SU-DHL-6 (cell line): ENCODE data around the gene TUBA3E.
"Not testable (repeated sequence)": the region's sequence is repeated elsewhere in the genome, so short reads cannot be mapped to it uniquely, and the experiment has no call there.

Experiments used
- EZH2phosphoT487 ChIP-seq: fragments of 200-600 bp; sonication (generic), shearing (Covaris generic); conservative IDR thresholded peaks from 2 replicates; pipeline ENCODE4 v1.6.1; 2018; ENCODE audit warnings: mild to moderate bottlenecking, antibody characterized with exemption, low read length, moderate library complexity, mixed read lengths
- TF ChIP-seq, protein P1 (sequence below): fragments of 200-600 bp; sonication (generic); IDR thresholded peaks from one replicate; pipeline ENCODE4 v1.5.1; 2017; ENCODE audit warnings: antibody characterized with exemption, mild to moderate bottlenecking, low read length, moderate library complexity; ENCODE audit not compliant: insufficient read depth, poor library complexity, severe bottlenecking

DNA sequence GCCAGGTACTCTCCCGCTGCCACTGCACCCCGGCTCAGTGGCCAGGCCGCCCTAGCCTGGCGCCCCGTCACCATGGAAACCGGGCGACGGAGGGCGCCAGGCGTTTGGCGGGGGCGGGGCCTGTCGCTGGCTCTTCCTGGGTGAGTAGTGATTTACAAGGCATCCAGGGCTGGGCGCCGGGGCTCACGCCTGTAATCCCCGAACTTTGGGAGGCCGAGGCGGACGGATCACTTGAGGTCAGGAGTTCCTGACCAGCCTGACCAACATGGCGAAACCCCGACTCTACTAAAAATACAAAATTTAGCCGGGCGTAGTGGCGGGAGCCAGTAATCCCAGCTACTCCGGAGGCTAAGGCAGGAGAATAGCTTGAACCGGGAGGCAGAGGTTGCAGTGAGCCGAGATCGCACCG is 53.2 kb downstream of the TUBA3E start, which contains the start of gene CCDC74B:
- TF ChIP-seq, protein P1, sequence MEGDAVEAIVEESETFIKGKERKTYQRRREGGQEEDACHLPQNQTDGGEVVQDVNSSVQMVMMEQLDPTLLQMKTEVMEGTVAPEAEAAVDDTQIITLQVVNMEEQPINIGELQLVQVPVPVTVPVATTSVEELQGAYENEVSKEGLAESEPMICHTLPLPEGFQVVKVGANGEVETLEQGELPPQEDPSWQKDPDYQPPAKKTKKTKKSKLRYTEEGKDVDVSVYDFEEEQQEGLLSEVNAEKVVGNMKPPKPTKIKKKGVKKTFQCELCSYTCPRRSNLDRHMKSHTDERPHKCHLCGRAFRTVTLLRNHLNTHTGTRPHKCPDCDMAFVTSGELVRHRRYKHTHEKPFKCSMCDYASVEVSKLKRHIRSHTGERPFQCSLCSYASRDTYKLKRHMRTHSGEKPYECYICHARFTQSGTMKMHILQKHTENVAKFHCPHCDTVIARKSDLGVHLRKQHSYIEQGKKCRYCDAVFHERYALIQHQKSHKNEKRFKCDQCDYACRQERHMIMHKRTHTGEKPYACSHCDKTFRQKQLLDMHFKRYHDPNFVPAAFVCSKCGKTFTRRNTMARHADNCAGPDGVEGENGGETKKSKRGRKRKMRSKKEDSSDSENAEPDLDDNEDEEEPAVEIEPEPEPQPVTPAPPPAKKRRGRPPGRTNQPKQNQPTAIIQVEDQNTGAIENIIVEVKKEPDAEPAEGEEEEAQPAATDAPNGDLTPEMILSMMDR, result not testable (repeated sequence)
- TF ChIP-seq EZH2phosphoT487, result not testable (repeated sequence)
